Astrocyte of the spinal cord (primary cell): Measurements from ENCODE around the gene RYR3.

Source experiments
- DNase-seq: peaks from one replicate; pipeline ENCODE4 v3.0.0; 2011; ENCODE audit warnings: low read depth, low spot score
- H3K4me3 ChIP-seq: 2 replicates; pipeline ENCODE4 v1.5.1; 2011; ENCODE audit warnings: low read depth, mild to moderate bottlenecking, low read length, moderate library complexity
- CTCF ChIP-seq: IDR thresholded peaks from 2 replicates; pipeline ENCODE4 v1.5.1; 2012; ENCODE audit warnings: low read depth, mild to moderate bottlenecking, low read length, inconsistent platforms
- in situ Hi-C: cut with HindIII; loops from 2 replicates; pipeline ENCODE4 v1.10.0; 2017; ENCODE audit warnings: low sequenced_read_pairs

RYR3 gene

GRCh38 chr15:33400941-33401340 is 90.2 kb downstream of the RYR3 start:
- no peak overlapping the region for H3K4me3 ChIP-seq
- in situ Hi-C loops, result no loop called here
- TF ChIP-seq CTCF, result no peak
- no peak for DNase-seq

DNA sequence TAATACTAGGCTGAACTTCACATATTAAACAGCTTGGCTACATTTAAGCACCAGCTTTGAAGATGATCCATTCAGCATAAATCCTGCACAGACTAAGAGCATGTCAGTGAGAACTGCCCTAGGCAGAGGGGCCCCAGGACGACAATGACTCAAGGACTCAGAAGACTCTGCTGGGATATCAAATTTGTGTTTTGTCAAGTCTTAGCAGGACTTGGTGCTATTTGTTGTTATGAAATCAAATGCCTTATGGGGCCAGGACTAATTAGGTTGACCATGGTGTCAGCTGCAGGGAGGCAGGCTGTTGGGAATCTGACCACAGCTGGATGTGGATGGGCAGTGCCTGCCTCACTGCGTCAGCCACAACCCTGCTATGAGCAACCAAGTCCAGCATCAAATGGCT is 91.8 kb downstream of the RYR3 start:
- TF ChIP-seq CTCF, result no peak
- in situ Hi-C loops, result no loop called here
- DNase-seq, result no peak
- H3K4me3 ChIP-seq, result no peak overlapping the region

- H3K4me3 ChIP-seq, result no peak overlapping the region
- no peak for DNase-seq
- no peak for TF ChIP-seq CTCF
- in situ Hi-C loops, result no loop called here
These were observed 94.3 kb downstream of the RYR3 start for GRCh38 chr15:33405096-33405495.

DNA sequence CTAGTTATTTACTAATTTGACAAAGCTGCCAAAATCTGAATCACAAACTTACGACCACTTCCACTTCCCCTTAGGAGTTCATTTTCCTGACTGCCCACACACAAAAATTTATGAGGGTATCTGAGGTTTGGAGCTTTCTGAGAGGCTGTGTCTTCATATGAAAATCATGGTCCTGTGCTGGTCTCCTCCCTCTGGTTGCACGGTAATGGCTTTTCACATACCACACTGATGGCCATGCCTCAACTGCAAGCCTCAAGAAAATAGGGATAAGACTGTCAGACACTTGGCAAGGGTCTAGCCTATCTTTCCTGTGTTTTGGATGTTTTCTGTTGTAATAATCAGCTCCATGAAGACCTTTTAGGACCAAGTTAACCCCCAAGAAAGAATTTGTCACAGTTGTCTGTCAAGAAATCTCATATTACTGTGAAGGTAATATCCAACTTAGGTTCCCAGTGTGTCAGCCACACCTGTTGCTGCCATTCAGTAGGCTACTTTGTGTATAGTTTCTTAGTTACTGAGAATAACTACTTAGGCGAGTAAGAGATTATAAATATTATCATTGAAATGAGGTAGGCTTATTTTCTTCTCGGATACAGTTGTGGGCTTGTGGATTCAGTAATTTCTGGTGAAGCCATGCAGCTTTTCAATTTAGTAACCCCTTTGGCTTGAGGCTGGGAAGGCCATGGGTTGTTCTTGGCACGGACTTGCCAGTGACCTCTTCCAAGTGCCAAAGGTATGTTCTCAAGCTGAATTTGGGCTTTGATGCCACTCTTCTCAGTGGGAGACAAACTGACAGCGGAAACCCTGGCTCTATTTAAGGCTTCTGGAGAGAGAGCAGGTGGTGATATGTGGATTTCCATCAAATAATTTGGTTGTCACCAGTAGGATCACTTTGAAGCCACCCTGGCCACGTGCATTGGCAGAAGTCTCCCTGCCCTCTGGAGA is 101.1 kb downstream of the RYR3 start:
- no peak for DNase-seq
- TF ChIP-seq CTCF, result no peak
- in situ Hi-C loops, result no loop called here
- H3K4me3 ChIP-seq, result no peak overlapping the region

- in situ Hi-C loops, result no loop called here
- DNase-seq, result no peak
- no peak overlapping the region for H3K4me3 ChIP-seq
- TF ChIP-seq CTCF, result no peak
These were observed 108.9 kb downstream of the RYR3 start for GRCh38 chr15:33419701-33420100.

DNA sequence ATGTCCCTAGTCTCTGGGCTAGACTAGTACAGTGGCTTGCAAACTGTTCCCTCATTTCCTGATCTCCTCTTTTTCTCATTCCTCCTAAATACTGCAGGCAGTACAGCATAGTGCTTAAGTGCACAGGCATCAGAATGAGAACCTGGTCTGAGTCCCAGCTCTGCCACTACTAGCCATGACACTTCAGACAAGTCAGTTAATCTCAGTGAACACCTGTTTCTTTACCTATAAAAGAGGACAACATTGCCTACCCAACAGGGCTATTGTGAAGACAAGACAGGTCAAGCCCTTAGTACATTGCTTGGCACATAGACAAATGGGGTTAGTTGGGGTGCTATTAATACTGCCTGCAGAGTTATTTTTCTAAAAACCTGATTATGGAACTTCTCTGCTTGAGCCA is 113.3 kb downstream of the RYR3 start:
- DNase-seq, result no peak
- H3K4me3 ChIP-seq, result no peak overlapping the region
- TF ChIP-seq CTCF, result no peak
- in situ Hi-C loops, result no loop called here
